OCI-LY7 (cell line): ENCODE measurements around the gene SORCS3.

Experiments used
- EZH2phosphoT487 ChIP-seq: fragments of 200-600 bp; sonication (generic); IDR thresholded peaks from 2 replicates; pipeline ENCODE4 v1.6.1; 2018; ENCODE audit warnings: low read depth, borderline replicate concordance, mild to moderate bottlenecking, mixed run types, antibody characterized with exemption, low read length, moderate library complexity, mixed read lengths
- TF ChIP-seq, protein P1 (sequence below): fragments of 200-600 bp; sonication (generic); conservative IDR thresholded peaks from 2 replicates; pipeline ENCODE4 v1.5.1; 2014; ENCODE audit warnings: mild to moderate bottlenecking, antibody characterized with exemption, low read length, moderate library complexity, mixed read lengths

- TF ChIP-seq, protein P1, sequence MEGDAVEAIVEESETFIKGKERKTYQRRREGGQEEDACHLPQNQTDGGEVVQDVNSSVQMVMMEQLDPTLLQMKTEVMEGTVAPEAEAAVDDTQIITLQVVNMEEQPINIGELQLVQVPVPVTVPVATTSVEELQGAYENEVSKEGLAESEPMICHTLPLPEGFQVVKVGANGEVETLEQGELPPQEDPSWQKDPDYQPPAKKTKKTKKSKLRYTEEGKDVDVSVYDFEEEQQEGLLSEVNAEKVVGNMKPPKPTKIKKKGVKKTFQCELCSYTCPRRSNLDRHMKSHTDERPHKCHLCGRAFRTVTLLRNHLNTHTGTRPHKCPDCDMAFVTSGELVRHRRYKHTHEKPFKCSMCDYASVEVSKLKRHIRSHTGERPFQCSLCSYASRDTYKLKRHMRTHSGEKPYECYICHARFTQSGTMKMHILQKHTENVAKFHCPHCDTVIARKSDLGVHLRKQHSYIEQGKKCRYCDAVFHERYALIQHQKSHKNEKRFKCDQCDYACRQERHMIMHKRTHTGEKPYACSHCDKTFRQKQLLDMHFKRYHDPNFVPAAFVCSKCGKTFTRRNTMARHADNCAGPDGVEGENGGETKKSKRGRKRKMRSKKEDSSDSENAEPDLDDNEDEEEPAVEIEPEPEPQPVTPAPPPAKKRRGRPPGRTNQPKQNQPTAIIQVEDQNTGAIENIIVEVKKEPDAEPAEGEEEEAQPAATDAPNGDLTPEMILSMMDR = no peak
- TF ChIP-seq EZH2phosphoT487 = no peak
These were observed 132.0 kb downstream of the SORCS3 start for GRCh38 chr10:104773105-104773504.
